ENCODE measurements around the gene TRIM33. TPM values are rescaled to one million over a fixed set of nuclear protein-coding genes. Genes with fewer than 3 reads are reported as not detected.

TRIM33 gene
- total RNA-seq, 1 experiment from 2014 or later, result 53.8 TPM

DNA sequence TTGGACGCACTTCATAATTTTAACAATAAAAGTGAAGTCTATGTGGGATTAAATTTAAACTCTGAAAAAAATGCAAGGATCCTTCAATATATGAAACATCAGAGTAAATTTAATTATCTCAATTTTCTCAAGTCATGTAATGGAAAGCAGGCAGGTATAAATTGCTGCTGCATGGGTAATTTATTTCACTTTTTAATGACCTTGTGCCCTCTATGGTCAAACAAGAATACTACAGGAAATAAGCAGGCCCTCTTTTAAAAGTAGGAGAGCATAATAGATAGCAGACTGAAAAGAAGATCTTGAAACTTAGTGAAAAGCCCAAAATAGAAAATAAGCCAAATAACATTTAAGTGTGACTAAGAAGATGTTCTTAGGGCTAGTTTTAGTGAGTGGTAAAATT is 47.5 kb upstream of the TRIM33 start:
- H2BK5ac ChIP-seq (ENCODE audit: insufficient read length, low read length), result no peak overlapping the region
- no peaks in the 10 kb centered on the region for H3K79me2 ChIP-seq (ENCODE audit: insufficient read depth, low read length)
- H2AFZ ChIP-seq (ENCODE audit: low read length), result no peak overlapping the region
- TF ChIP-seq, protein P1, sequence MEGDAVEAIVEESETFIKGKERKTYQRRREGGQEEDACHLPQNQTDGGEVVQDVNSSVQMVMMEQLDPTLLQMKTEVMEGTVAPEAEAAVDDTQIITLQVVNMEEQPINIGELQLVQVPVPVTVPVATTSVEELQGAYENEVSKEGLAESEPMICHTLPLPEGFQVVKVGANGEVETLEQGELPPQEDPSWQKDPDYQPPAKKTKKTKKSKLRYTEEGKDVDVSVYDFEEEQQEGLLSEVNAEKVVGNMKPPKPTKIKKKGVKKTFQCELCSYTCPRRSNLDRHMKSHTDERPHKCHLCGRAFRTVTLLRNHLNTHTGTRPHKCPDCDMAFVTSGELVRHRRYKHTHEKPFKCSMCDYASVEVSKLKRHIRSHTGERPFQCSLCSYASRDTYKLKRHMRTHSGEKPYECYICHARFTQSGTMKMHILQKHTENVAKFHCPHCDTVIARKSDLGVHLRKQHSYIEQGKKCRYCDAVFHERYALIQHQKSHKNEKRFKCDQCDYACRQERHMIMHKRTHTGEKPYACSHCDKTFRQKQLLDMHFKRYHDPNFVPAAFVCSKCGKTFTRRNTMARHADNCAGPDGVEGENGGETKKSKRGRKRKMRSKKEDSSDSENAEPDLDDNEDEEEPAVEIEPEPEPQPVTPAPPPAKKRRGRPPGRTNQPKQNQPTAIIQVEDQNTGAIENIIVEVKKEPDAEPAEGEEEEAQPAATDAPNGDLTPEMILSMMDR (conservative IDR thresholded peaks at IDR 0.05), result peak; percentile 67
- H3T11ph ChIP-seq (ENCODE audit: low read length), result no peak overlapping the region
- no peak overlapping the region for H3K27ac ChIP-seq (ENCODE audit: insufficient read length, low read depth, low read length)
- peaks cover 4 to 7% of the 10 kb centered on the region in 2 experiments; a peak in 3 of 5 replicates for H3K9me3 Mint-ChIP-seq
- no peak overlapping the region for H3K23ac ChIP-seq (ENCODE audit: insufficient read length, low read depth, low read length)
- H2BK15ac ChIP-seq (ENCODE audit: low read depth, low read length), result no peak overlapping the region
- H3K79me1 ChIP-seq (ENCODE audit: insufficient read depth, low read depth, low read length, poor library complexity, severe bottlenecking), result no peaks in the 10 kb centered on the region
- no peak overlapping the region for H2AK5ac ChIP-seq (ENCODE audit: insufficient read length, low read length)
- no peak for DNase-seq
- H3K18ac ChIP-seq (ENCODE audit: insufficient read length, low read depth, low read length), result no peak overlapping the region
- H3K23me2 ChIP-seq (ENCODE audit: insufficient read length, low read depth, low read length, poor library complexity, severe bottlenecking), result no peaks in the 10 kb centered on the region
- no peak overlapping the region for H3K4ac ChIP-seq (ENCODE audit: low read depth, low read length)
- H4K20me1 ChIP-seq (ENCODE audit: control insufficient read depth, insufficient read depth, insufficient read length), result no peaks in the 10 kb centered on the region
- peaks cover 0 to 4% of the 10 kb centered on the region in 2 experiments; a peak in 1 of 4 replicates for H3K4me1 Mint-ChIP-seq
- H2BK12ac ChIP-seq (ENCODE audit: insufficient read length, low read depth, low read length), result no peak overlapping the region
- no peak overlapping the region for H3K56ac ChIP-seq (ENCODE audit: insufficient read length, low read depth, low read length)
- H3K14ac ChIP-seq (ENCODE audit: insufficient read depth, low read length), result no peak overlapping the region
- H3K4me3 Mint-ChIP-seq, result no peak overlapping the region
- H4K8ac ChIP-seq (replicated peaks; ENCODE audit: insufficient read length, low read depth, low read length), result no peak overlapping the region
- no peak overlapping the region for H3K4me2 ChIP-seq (ENCODE audit: insufficient read depth, insufficient read length, low read length)
- no CpG with 5 or more reads among the region's 1 CpG for WGBS (ENCODE audit: extremely low coverage, insufficient read length, low lambda C conversion rate)
- no peak overlapping the region for H3K9ac ChIP-seq (ENCODE audit: extremely low read depth, insufficient read length, low read length)
- H3K27me3 Mint-ChIP-seq (ENCODE audit: low read depth), result no peaks in the 10 kb centered on the region; the same call in 1 of the 2 replicates
- H3K9me3 ChIP-seq (ENCODE audit: control insufficient read depth, low read depth, low read length), result no peaks in the 10 kb centered on the region
- no peaks in the 10 kb centered on the region for H3K27me3 ChIP-seq (ENCODE audit: insufficient read depth, low read length)
- H2BK20ac ChIP-seq (ENCODE audit: low read depth, low read length, poor library complexity, severe bottlenecking), result no peak overlapping the region
- H3K4me1 ChIP-seq (ENCODE audit: insufficient read depth, low read length), result no peaks in the 10 kb centered on the region
- H4K91ac ChIP-seq (ENCODE audit: insufficient read length, low read depth, low read length), result no peak overlapping the region
- H2BK120ac ChIP-seq (ENCODE audit: low read depth, low read length, poor library complexity, severe bottlenecking), result no peak overlapping the region
- peaks cover 5 to 12% (median 8%) of the 10 kb centered on the region in 3 experiments; a peak in 5 of 7 replicates for H3K36me3 Mint-ChIP-seq (ENCODE audit: insufficient read depth in 1 of 3, low read depth in 3 of 3)
- no peak overlapping the region for H4K5ac ChIP-seq (ENCODE audit: insufficient read length, low read depth, low read length)
- no peak overlapping the region for H3K27ac Mint-ChIP-seq

Data from H9 (cell line).